HL-60 (cell line): ENCODE results near the gene CDPF1.

Source experiments
- TF ChIP-seq, protein P1 (sequence below): IDR thresholded peaks from one replicate; pipeline ENCODE4 v1.5.1; 2011; ENCODE audit warnings: low read length, control low read depth, inconsistent platforms; ENCODE audit not compliant: insufficient read depth
- TF ChIP-seq, protein P2 (sequence below): IDR thresholded peaks from 2 replicates; pipeline ENCODE4 v1.6.1; 2012; ENCODE audit warnings: low read depth; ENCODE audit not compliant: insufficient replicate concordance

DNA sequence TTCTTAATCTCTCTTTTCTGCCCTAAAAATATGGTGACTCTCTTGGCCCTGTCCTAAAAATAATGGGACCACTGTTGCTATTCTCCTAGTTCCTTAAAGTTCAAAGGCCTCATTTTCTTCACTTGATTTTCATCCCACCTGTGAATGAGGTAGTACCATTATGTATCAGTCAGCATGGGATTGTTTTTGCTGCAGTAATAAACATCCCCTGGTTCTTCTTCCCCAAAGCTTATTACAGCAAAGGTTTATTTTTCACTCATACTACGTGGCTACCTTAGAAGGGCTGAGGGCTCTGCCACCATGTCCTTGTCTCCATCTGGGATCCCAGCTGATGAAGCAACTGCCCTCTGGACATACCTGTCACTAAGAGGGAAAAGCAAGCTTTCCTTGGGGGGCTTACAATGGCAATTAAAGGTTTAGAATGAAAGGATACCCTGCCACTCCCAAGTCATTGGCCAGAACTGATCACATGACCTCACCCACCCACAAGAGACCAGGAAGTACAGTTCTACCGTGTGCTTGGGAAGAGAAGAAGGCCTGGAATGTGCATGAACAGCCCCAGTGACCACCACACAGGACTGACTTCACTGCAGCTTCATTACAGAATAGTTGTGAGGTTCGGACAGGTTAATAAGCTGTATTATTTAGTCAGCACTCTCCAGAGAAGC, 25.5 kb upstream of the CDPF1 start:
- TF ChIP-seq, protein P1, sequence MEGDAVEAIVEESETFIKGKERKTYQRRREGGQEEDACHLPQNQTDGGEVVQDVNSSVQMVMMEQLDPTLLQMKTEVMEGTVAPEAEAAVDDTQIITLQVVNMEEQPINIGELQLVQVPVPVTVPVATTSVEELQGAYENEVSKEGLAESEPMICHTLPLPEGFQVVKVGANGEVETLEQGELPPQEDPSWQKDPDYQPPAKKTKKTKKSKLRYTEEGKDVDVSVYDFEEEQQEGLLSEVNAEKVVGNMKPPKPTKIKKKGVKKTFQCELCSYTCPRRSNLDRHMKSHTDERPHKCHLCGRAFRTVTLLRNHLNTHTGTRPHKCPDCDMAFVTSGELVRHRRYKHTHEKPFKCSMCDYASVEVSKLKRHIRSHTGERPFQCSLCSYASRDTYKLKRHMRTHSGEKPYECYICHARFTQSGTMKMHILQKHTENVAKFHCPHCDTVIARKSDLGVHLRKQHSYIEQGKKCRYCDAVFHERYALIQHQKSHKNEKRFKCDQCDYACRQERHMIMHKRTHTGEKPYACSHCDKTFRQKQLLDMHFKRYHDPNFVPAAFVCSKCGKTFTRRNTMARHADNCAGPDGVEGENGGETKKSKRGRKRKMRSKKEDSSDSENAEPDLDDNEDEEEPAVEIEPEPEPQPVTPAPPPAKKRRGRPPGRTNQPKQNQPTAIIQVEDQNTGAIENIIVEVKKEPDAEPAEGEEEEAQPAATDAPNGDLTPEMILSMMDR, result no peak
- TF ChIP-seq, protein P2, sequence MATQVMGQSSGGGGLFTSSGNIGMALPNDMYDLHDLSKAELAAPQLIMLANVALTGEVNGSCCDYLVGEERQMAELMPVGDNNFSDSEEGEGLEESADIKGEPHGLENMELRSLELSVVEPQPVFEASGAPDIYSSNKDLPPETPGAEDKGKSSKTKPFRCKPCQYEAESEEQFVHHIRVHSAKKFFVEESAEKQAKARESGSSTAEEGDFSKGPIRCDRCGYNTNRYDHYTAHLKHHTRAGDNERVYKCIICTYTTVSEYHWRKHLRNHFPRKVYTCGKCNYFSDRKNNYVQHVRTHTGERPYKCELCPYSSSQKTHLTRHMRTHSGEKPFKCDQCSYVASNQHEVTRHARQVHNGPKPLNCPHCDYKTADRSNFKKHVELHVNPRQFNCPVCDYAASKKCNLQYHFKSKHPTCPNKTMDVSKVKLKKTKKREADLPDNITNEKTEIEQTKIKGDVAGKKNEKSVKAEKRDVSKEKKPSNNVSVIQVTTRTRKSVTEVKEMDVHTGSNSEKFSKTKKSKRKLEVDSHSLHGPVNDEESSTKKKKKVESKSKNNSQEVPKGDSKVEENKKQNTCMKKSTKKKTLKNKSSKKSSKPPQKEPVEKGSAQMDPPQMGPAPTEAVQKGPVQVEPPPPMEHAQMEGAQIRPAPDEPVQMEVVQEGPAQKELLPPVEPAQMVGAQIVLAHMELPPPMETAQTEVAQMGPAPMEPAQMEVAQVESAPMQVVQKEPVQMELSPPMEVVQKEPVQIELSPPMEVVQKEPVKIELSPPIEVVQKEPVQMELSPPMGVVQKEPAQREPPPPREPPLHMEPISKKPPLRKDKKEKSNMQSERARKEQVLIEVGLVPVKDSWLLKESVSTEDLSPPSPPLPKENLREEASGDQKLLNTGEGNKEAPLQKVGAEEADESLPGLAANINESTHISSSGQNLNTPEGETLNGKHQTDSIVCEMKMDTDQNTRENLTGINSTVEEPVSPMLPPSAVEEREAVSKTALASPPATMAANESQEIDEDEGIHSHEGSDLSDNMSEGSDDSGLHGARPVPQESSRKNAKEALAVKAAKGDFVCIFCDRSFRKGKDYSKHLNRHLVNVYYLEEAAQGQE, result no peak
